ENCODE data around the gene DMAC1.

Gene DMAC1

GRCh38 chr9:7799234-7799943, at the start of gene DMAC1:
Gene DMAC1 (minus strand): TSS chr9:7799778. CDS start chr9:7799734, 44 bp downstream.
- peak; percentile 54 for DNase-seq

DNA sequence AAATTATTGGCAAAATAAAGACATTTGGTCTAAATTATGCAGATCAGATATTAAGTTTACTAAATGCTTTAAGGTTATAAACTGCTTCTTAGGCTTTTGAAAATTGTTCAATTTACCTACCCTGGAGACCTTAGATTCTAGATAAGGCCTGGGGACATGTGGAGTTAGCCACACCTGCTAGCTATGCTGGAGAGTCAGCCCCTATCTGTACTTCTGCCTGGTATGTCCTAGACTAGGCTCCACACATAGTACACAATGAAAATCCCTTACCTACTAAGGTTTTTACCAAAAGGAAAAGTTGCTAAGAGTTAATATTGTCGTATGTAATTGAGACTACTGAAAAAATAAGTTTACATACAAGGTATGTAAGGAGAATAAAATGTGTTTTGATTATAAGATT, 49.8 kb upstream of the DMAC1 start:
- DNase-seq = no peak

GRCh38 chr9:7848498-7848897, 48.9 kb upstream of the DMAC1 start:
- no peak for DNase-seq

DNA sequence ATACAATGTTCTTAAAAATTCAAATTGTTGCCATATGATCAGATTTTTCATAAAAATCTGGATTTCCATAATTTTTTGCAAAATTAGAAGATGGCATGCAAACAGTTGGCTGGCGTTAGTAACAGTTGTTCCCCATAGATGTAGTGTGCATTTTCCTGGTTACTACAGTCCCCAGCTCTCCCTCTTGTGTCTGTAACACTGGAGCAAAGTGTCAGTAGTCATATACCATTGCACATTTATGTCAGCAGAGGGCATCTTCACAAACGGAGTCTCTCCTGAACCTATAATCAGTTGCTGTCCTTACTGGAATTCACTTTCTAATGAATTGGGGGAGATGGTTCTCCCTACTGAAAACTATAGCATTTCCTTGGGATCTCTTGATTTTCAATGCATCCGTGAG, 44.7 kb upstream of the DMAC1 start:
- DNase-seq = peak; percentile 10

DNA sequence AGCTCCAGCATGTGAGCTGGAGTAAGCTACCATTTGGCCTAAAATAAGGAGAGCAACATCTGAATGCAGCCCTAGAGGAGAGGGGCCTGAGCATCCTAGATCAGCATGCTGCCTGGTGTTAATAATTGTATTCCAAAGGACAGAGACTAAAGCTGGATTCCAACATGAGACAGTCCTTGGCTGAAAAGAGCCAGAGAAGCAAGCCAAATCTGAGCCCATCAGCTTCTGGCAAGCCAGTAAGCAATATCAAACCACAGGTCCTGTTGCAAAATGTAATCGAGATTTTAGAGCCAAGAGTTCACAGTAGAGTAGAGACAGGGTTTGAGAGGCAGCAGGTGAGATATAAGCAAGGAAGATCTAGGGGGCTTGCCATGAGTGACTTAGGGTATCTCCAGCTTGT, 42.3 kb upstream of the DMAC1 start:
- no peak for DNase-seq

DNA sequence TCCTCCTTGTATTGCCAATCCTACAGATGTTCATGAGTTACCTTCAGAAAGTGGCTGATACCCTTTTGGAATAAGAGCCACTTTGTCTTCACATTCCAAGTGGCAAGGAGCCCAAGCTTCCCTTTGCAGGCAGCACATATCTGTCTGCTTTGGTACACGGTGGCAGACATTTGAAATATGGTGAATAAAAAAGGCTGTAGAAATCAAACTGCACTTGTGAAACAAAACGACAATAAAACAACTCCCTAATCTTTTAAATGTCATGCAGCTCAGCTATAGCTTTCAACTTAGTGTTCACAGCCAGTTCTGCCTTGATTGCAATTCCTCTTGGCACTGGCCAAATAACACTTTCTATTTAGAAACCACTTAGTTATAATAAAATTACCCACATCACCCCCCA, 35.0 kb upstream of the DMAC1 start:
- no peak for DNase-seq

DNA sequence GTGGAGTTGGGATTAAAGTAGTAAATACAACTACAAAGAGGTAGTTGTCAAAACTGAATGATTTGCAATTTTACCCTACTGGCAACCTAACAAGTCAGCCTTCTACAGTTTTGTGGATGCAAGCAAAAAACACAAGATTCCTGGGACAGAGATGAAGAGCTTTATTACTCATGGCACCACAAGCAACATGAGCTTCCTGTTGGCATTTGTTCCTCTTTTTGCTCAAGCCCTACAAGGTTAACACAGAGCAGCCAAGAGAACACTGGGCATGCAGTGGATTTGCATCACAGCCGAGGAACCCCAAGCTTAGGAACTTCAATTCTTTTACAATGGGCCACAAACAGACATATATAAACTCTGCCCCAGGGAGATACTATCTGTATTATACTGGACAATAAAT, 28.8 kb upstream of the DMAC1 start:
- no peak for DNase-seq

DNA sequence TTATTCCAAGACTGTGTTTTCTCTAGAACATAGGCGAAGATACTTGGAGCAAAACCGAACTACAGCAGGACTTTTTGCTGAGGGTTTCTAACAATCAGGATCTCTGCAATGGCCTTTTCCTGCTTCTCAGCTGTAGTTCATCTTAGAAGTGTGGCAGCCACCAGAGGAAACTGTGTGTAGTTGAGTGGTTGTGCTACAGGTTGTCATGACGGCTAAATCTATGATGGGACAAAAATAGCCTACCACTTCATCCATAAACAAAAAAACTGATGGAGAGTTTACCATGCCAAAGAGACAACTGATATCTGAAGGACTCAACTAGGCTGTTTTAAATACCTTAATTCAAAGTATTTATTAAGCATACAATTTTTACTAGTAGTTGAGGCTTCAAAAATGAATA, 28.2 kb upstream of the DMAC1 start:
- DNase-seq = no peak

GRCh38 chr9:7827056-7827455, 27.5 kb upstream of the DMAC1 start:
- DNase-seq = no peak

DNA sequence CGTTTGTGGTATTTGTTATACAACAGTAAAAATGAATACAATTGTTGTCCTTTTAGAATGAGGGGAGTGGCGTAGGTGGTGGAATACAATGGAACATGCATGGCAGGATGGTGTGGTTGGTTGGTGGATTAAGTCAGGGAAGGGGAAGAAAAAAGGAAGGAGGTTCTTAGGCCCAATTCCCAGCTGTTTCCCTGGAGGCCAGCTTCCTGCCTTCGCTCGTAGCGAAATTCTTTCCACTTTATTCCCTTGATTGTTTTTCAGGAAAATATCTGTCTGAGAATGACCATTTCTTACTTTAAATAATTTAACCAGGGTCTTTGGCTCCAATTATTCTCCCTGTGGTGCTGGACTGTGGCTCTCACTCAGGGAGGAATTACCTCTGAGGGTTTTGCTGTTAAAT, 24.1 kb upstream of the DMAC1 start:
- DNase-seq = no peak

- no peak for DNase-seq
Observed at GRCh38 chr9:7819984-7820383, 20.4 kb upstream of the DMAC1 start.

DNA sequence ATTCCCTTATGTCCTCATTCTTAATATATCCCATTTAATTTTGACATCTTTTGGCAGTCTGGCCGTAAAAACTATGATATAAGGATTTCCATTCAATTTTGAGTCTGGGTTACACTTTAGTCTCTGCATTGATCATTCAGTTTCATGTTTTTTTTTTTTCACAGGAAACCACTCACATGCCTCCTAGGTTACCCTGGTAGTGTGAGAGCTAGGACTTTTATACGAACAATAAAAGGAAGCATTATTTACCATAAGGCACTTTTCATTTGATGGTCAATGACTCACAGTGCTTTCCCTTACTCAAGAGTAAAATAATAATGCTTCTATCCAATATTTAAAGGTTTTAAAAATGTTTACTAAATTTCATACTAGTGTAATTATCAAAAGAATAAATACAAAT, 16.4 kb upstream of the DMAC1 start:
- DNase-seq = no peak

DNA sequence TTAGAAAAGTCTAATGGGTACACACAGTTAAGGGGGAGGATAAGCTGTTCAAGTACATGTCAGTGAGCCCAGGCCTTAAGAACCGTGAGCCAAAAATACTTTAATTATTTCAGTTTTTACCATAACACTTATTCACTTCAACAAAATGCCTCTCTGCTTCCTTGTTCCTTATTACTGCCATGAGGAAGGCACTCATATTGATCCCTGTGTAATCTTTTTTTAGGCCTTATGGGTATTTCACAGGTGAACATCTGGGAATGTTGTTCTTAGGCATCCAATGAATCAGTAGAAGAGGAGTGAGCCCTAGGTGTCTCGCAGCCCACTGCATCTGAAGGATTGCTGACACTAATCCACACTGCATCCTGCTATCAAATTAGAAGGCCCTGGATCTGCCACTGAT, 13.5 kb upstream of the DMAC1 start:
- no peak for DNase-seq

GRCh38 chr9:7811677-7812076, 12.1 kb upstream of the DMAC1 start:
- DNase-seq = peak; percentile 4

DNA sequence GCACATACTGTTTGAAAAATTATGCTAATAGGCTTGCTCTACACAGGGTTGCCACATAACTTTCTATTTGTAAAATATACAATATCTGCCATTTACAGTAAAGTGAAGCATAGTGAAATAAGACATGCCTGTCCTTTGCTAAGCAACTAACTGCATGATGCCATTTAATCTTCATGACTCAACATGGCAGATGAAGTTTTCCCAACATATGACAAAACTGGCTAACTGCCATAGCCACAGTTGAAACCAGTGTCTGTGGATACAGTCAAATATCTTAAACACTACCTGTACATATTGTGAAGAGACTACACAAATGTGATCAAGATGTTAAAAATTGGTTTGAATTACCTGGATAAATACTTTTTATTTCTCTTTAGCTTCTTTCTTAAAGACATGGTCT, 3.1 kb upstream of the DMAC1 start:
- DNase-seq = no peak

DNA sequence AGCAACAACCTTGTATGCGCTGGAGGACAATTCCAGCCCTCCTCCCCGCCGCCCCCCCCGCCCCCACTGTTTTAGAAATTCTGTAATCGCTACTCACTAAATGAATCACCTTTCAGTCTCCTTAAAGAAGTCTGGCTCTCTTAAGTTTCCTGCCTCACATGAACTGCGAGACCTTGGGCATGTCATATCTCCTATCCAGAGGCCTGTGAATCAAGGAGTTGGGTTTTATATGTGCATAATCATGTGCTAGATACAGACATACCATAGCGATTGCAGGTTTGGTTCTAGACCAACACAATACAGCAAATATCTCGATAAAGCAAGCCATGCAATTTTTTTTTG, 337 bp upstream of the DMAC1 start:
- peak; percentile 14 for DNase-seq

DNA sequence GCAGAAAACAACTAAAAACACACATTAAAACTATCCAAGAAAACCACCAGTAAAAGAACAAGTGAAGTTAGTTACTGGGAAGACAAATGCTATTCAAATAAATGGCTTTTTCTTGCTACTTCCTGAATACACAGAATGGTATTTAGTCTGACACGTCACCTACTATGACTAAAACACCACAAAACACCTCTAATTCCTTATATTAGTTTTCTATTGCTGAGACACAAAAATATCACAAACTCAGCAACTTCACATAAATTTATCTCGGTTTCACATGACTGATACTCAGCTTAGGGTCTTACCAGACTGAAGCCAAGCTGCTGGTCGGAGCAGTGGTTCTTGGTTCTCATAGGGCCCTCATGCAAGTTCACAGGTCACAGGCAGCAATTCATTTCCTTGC, 5.4 kb downstream of the DMAC1 start:
- DNase-seq = no peak

DNA sequence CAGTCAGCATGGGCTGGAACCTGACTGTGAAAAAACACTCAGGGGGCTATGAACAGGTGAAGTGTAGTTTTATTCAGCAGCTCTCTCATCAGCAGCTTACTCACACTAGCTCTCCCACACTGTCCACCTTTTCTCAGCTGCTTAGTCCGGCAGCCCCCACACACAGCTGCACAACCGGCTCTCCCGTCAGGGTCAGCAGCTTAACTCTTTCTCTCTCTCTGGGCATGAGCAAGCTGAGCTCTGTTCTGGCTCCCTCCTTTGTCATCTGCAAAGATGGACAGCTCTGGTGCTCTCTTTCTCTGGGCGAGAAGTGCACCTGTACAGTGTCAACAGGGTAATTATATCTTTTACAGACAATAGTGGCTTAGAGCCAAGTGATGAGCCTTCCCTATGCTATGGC, 8.2 kb downstream of the DMAC1 start:
- DNase-seq = no peak

GRCh38 chr9:7790819-7791182, 8.8 kb downstream of the DMAC1 start:
- DNase-seq = no peak

DNA sequence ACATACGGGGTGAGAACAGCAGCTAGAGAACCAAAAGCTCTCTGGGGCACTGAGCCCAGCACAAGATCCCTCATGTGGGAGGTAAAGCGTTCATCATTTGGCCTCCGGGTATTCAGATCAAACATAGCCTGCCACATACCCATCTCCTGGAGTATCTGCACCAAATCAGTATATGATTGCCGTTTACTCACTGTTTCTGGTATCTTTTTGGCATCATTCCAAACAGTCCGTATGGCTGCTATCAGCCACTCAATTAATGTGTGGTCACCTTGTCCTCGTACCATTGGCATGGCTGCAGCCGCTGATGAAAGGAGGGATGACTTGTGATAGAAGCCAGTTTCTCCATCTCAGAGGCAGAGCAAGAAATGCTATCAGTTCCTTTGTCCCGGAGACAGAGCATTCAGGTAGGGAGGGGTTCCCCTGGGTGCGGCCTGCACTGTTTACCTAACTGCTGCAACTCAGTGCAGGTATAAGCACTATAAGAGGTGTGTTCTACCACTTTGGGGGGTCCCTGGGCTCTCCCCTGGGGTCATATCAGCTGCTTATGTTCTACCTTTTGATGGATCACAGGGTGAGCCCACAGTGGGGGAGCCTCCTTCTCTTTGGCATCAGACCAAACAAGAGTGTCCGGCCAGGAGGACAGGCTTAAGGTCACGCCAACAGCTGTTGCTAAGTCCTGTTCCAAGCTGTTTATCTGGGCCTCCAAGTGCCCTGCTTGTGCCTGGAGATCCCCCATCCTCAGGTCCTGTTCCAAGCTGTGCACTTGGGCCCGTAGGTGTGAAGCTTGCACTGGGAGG, 9.4 kb downstream of the DMAC1 start:
- no peak for DNase-seq

- no peak for DNase-seq
Observed at GRCh38 chr9:7788772-7789171, 10.8 kb downstream of the DMAC1 start.

DNA sequence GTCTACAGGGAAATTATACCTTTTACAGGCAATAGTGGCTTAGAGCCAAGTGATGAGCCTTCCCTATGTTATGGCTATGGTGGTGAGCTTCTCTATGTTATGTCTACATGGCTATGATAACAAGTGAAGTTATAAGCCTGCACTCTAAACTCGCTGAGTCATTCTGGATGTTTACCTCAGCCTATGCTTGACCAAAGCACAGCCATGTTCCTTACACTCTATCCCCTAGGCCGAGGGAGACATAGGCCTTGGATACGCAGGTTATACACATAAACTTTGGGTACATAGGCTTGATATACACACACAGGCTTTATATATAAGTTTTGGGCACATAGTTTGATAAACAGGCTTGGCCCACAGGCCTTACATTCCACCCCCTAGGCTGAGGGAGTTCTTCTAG, 13.8 kb downstream of the DMAC1 start:
- DNase-seq = no peak

DNA sequence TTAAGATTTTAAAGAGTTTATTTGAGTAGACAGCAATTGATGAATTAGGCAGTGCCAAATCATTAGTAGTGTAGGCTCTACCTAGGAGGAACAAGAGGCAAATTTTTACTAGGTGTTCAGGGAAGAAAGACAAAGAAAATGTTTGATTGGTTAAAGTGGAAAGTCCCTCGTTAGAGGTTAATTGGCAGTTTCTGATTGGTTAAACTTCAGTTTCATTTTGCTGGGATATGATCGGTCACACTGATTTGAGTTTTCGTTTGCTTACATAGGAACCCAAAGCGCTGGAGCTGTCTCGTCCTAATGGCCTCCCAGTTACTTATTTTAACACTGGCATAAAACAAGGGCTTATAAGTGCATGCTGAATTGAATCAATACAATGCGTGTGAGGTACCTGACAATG, 15.1 kb downstream of the DMAC1 start:
- DNase-seq = no peak

GRCh38 chr9:7783635-7784063, 15.9 kb downstream of the DMAC1 start:
- DNase-seq = no peak
